H1 (cell line): ENCODE data around the gene C17orf113. TPM values are rescaled to one million over a fixed set of nuclear protein-coding genes. Genes with fewer than 3 reads are reported as not detected.
A peak's percentile ranks its signal among the peaks of the same experiment; 100 is the strongest.

Experiments
- CTCF ChIA-PET: fragments of 300-600 bp; sonication (Branson Sonifier 250); formaldehyde crosslinking; loops from one replicate; lab custom pipeline; 2021; ENCODE audit not compliant: partially characterized antibody; lab: Charles Lee
- POLR2A ChIA-PET: fragments of 300-600 bp; sonication (Branson Sonifier 250); formaldehyde crosslinking; loops from one replicate; lab custom pipeline; 2021; ENCODE audit warnings: inconsistent platforms; ENCODE audit not compliant: partially characterized antibody; lab: Charles Lee
- DNase-seq, 2 experiments: peaks; one replicate each; pipeline versions ENCODE4 v3.0.0 to v3.0.0-alpha.2; 2010 to 2022; ENCODE audit warnings: low spot score in 2 of 2, low read depth in 1 of 2, mixed read lengths in 1 of 2
- FAIRE-seq: peaks from 2 replicates; lab custom pipeline; 2011; peaks lifted over from hg19 to GRCh38; lab: Jason Lieb, UNC
- H2AFZ ChIP-seq: 2 replicates; pipeline ENCODE4 v1.8.1; 2012; ENCODE audit warnings: low read length, inconsistent platforms
- H2AK5ac ChIP-seq: 2 replicates; pipeline ENCODE4 v1.6.1; 2013; ENCODE audit warnings: low read depth, low read length
- H2BK120ac ChIP-seq: replicated peaks from 2 replicates; pipeline ENCODE3; 2013; ENCODE audit warnings: low read depth, low read length, inconsistent platforms
- H2BK12ac ChIP-seq: 2 replicates; pipeline ENCODE4 v1.6.1; 2013; ENCODE audit warnings: low read depth, low read length
- H2BK15ac ChIP-seq: 2 replicates; pipeline ENCODE4 v1.6.1; 2013; ENCODE audit warnings: low read length
- H2BK20ac ChIP-seq: 2 replicates; pipeline ENCODE4 v1.6.1; 2013; ENCODE audit warnings: low read length
- H2BK5ac ChIP-seq: 2 replicates; pipeline ENCODE4 v1.6.1; 2013; ENCODE audit warnings: low read depth, low read length
- H3K14ac ChIP-seq: 2 replicates; pipeline ENCODE4 v1.6.1; 2013; ENCODE audit warnings: inconsistent platforms; ENCODE audit not compliant: insufficient read length
- H3K18ac ChIP-seq: 2 replicates; pipeline ENCODE4 v1.6.1; 2013; ENCODE audit warnings: low read length; ENCODE audit errors: extremely low read depth
- H3K23ac ChIP-seq: 2 replicates; pipeline ENCODE4 v1.6.1; 2013; ENCODE audit warnings: inconsistent platforms; ENCODE audit not compliant: insufficient read length
- H3K23me2 ChIP-seq: 2 replicates; pipeline ENCODE4 v1.6.1; 2013; ENCODE audit warnings: low read depth, low read length
- H3K27ac ChIP-seq: 2 replicates; pipeline ENCODE4 v1.6.1; 2011; ENCODE audit warnings: low read depth, low read length, inconsistent platforms
- H3K27me3 ChIP-seq, 4 experiments: replicated peaks in 1 of 4; 1 replicate in 1 of 4; 2 replicates in 3 of 4; pipeline versions ENCODE4 v1.6.1 to v1.8.1; 2011 to 2013; ENCODE audit warnings: low read length in 3 of 4, mild to moderate bottlenecking in 3 of 4, inconsistent platforms in 2 of 4, mixed read lengths in 2 of 4, moderate library complexity in 1 of 4; ENCODE audit not compliant: control insufficient read depth in 3 of 4, insufficient read depth in 3 of 4; ENCODE audit errors: extremely low read depth in 1 of 4
- H3K36me3 ChIP-seq, 4 experiments: 2 replicates each; pipeline versions ENCODE4 v1.6.1 to v1.8.1; 2011 to 2013; ENCODE audit warnings: mild to moderate bottlenecking in 4 of 4, low read length in 3 of 4, moderate library complexity in 2 of 4, control low read depth in 1 of 4, inconsistent platforms in 1 of 4; ENCODE audit not compliant: insufficient read depth in 4 of 4, control insufficient read depth in 2 of 4
- H3K4ac ChIP-seq: replicated peaks from 2 replicates; pipeline ENCODE3; 2013; ENCODE audit warnings: low read length, low read depth, mixed read lengths, inconsistent platforms; ENCODE audit not compliant: insufficient read length
- H3K4me1 ChIP-seq, 4 experiments: replicated peaks in 1 of 4; 1 replicate in 1 of 4; 2 replicates in 3 of 4; pipeline versions ENCODE4 v1.6.1 to v1.8.1; 2011 to 2013; ENCODE audit warnings: low read length in 3 of 4, inconsistent platforms in 2 of 4, mixed read lengths in 1 of 4; ENCODE audit not compliant: insufficient read depth in 4 of 4, control insufficient read depth in 3 of 4
- H3K4me2 ChIP-seq, 2 experiments: 2 replicates each; pipeline versions ENCODE4 v1.6.1 to v1.8.1; 2011 to 2013; ENCODE audit warnings: low read depth in 2 of 2, low read length in 2 of 2, control low read depth in 1 of 2, inconsistent platforms in 1 of 2, mild to moderate bottlenecking in 1 of 2; ENCODE audit not compliant: insufficient read depth in 1 of 2
- H3K4me3 ChIP-seq, 4 experiments: fragments of 200-600, 300-600 bp in 1 of 4; sonication (generic), shearing (Covaris generic), sonication (Bioruptor Twin) in 1 of 4; 2 replicates each; pipeline versions ENCODE4 v1.5.1 to v1.8.1; 2011 to 2016; ENCODE audit warnings: low read length in 4 of 4, low read depth in 3 of 4, control low read depth in 2 of 4, inconsistent platforms in 2 of 4, mild to moderate bottlenecking in 2 of 4, mixed read lengths in 1 of 4, moderate library complexity in 1 of 4; ENCODE audit not compliant: insufficient read depth in 2 of 4; ENCODE audit errors: extremely low read depth in 1 of 4
- H3K56ac ChIP-seq: replicated peaks from 2 replicates; pipeline ENCODE3; 2013; ENCODE audit warnings: low read depth, mild to moderate bottlenecking, mixed read lengths, low read length, inconsistent platforms; ENCODE audit not compliant: insufficient read length
- H3K79me1 ChIP-seq: 2 replicates; pipeline ENCODE4 v1.6.1; 2013; ENCODE audit warnings: low read depth, low read length, control low read depth
- H3K79me2 ChIP-seq, 2 experiments: 2 replicates each; pipeline versions ENCODE4 v1.6.1 to v1.8.1; 2012 to 2013; ENCODE audit warnings: low read length in 2 of 2, mild to moderate bottlenecking in 2 of 2, inconsistent platforms in 1 of 2; ENCODE audit not compliant: insufficient read depth in 2 of 2, control insufficient read depth in 1 of 2
- H3K9ac ChIP-seq, 4 experiments: replicated peaks in 1 of 4; 1 replicate in 1 of 4; 2 replicates in 3 of 4; pipeline versions ENCODE4 v1.6.1 to v1.8.1; 2011 to 2013; ENCODE audit warnings: low read depth in 3 of 4, low read length in 3 of 4, control low read depth in 2 of 4, mild to moderate bottlenecking in 2 of 4, moderate library complexity in 2 of 4, inconsistent platforms in 1 of 4; ENCODE audit errors: extremely low read depth in 1 of 4
- H3K9me3 ChIP-seq, 2 experiments: 2 replicates each; pipeline versions ENCODE4 v1.6.1 to v1.8.1; 2012 to 2013; ENCODE audit warnings: mild to moderate bottlenecking in 2 of 2, moderate library complexity in 2 of 2, control low read depth in 1 of 2, inconsistent platforms in 1 of 2, low read depth in 1 of 2, low read length in 1 of 2, mixed read lengths in 1 of 2; ENCODE audit not compliant: insufficient read depth in 2 of 2
- H4K20me1 ChIP-seq, 2 experiments: replicated peaks in 1 of 2; 2 replicates each; pipeline versions ENCODE3 to v1.8.1; 2011 to 2013; ENCODE audit warnings: inconsistent platforms in 2 of 2, low read length in 2 of 2, mild to moderate bottlenecking in 1 of 2; ENCODE audit not compliant: insufficient read depth in 2 of 2, control insufficient read depth in 1 of 2
- H4K5ac ChIP-seq: 2 replicates; pipeline ENCODE4 v1.6.1; 2013; ENCODE audit warnings: low read length, low read depth, mixed read lengths, inconsistent platforms; ENCODE audit not compliant: insufficient read length
- H4K8ac ChIP-seq: 2 replicates; pipeline ENCODE4 v1.8.0; 2013; ENCODE audit warnings: mild to moderate bottlenecking, moderate library complexity, low read length, inconsistent platforms; ENCODE audit not compliant: insufficient read depth; ENCODE audit errors: extremely low read depth
- H4K91ac ChIP-seq: replicated peaks from 2 replicates; pipeline ENCODE3; 2013; ENCODE audit warnings: low read length, mixed read lengths, inconsistent platforms; ENCODE audit not compliant: insufficient read length
- HDAC2 ChIP-seq, 2 experiments: fragments of 300-600 bp in 1 of 2; sonication (generic) in 1 of 2; IDR thresholded peaks; 2 replicates each; pipeline ENCODE4 v1.6.1; 2011 to 2012; ENCODE audit warnings: low read depth in 2 of 2, low read length in 2 of 2, mild to moderate bottlenecking in 2 of 2, moderate library complexity in 2 of 2, borderline replicate concordance in 1 of 2, inconsistent platforms in 1 of 2
- NANOG ChIP-seq: IDR thresholded peaks from 2 replicates; pipeline ENCODE4 v1.6.1; 2011; ENCODE audit warnings: low read length, low read depth, mild to moderate bottlenecking, inconsistent platforms; ENCODE audit not compliant: insufficient read depth, poor library complexity, severe bottlenecking
- SP1 ChIP-seq: IDR thresholded peaks from 2 replicates; pipeline ENCODE4 v1.6.1; 2011; ENCODE audit warnings: low read depth, low read length
- WGBS, 2 experiments: shearing (Covaris generic) in 1 of 2; methylation state at CpG; one replicate each; pipeline versions ENCODE4 v1.1.6 to v1.1.7; 2013 to 2015; ENCODE audit warnings: low lambda C conversion rate in 2 of 2, mixed read lengths in 2 of 2, inconsistent platforms in 1 of 2, low coverage in 1 of 2, missing lambda C conversion rate in 1 of 2; ENCODE audit not compliant: insufficient replicate concordance in 2 of 2, insufficient coverage in 1 of 2, insufficient read length in 1 of 2; ENCODE audit errors: extremely low coverage in 1 of 2, missing lambda C conversion rate in 1 of 2; 5-methylcytosine and 5-hydroxymethylcytosine counted together
- polyA plus RNA-seq, 7 experiments: library from polyadenylated mRNA; depleted of rRNA in 3 of 7; stranded (reverse) in 5 of 7; unstranded in 2 of 7; fragments of >200 nt in 5 of 7; fragments of 200-250 nt in 2 of 7; gene quantifications; 1 replicate in 5 of 7; 2 replicates in 1 of 7; 4 replicates in 1 of 7; pipeline versions ENCODE4 v1.2.1 to v1.2.3, GENCODE V29; 2011 to 2013; ENCODE audit warnings: missing spikeins in 2 of 7, mixed read lengths in 2 of 7
- total RNA-seq: library from RNA; stranded (reverse); fragmentation: NEBNext Ultra II Directional; extraction: Animal tissue kit (Norgen Biotek cat#: 25700); gene quantifications from 2 replicates; pipeline ENCODE4 v1.2.1, GENCODE V29; 2021

C17orf113 gene
- total and polyA plus RNA-seq, 2 of the 8 experiments (the other 6 are each of a cell fraction or from before 2014, with no cell fraction given): 1.0 to 1.4 TPM

GRCh38 chr17:42010898-42011516 is 39.4 kb downstream of the C17orf113 start:
- ChIA-PET CTCF (interaction anchor here (1.3 to 12.0 kb wide), 4 partner anchors 10 to 43 kb away, joined by 3 to 112 read pairs (median 9); partner anchors contain the start of gene NKIRAS2), POLR2A (interaction anchor here (0.6 to 2.6 kb wide), 8 partner anchors 8 to 100 kb away, joined by 3 to 8 read pairs (median 3); partner anchors contain the start of genes ACLY, NKIRAS2 and ZNF385C)
- H2BK120ac ChIP-seq: no peak overlapping the region

More at GRCh38 chr17:42010898-42011516, 39.4 kb downstream of the C17orf113 start:
- no peak overlapping the region for H2BK20ac ChIP-seq
- no peak overlapping the region for H3K14ac ChIP-seq
- no peak overlapping the region for H3K23ac ChIP-seq
- H3K4me2 ChIP-seq: no peak overlapping the region
- peaks cover 2 to 8% of the 10 kb centered on the region in 2 experiments for H4K20me1 ChIP-seq
- H2BK12ac ChIP-seq: peak overlapping the region; percentile 80; the same call in 1 of the 2 replicates
- peaks cover 0 to 4% (median 0%) of the 10 kb centered on the region in 4 experiments; a peak in 1 of 8 replicates for H3K36me3 ChIP-seq
- FAIRE-seq: no peak
- H2AFZ ChIP-seq: no peak overlapping the region
- peak overlapping the region; percentile 64 for H3K27ac ChIP-seq
- H2BK15ac ChIP-seq: no peak overlapping the region
- no peaks in the 10 kb centered on the region for H3K27me3 ChIP-seq
- H3K9ac ChIP-seq: no peak overlapping the region
- H3K4ac ChIP-seq: no peak overlapping the region
- H3K79me1 ChIP-seq: no peaks in the 10 kb centered on the region; the same call in 1 of the 2 replicates
- TF ChIP-seq NANOG (peak; percentile 75), SP1 (0 out of 2 replicates have a peak, but pooled peaks have one; percentile 29), HDAC2 (IDR thresholded peaks at IDR 0.05; ENCODE audit: borderline replicate concordance in 1 of 2, low read depth in 2 of 2, low read length in 2 of 2) (no peak)
- H3K4me1 ChIP-seq: peaks cover 6 to 19% (median 12%) of the 10 kb centered on the region in 4 experiments
- 90% methylated on average over 3 of the region's 3 CpGs; no CpG with 5 or more reads in 1 of the 2 experiments for WGBS, 2 experiments
- H3K4me3 ChIP-seq: no peak overlapping the region
- no peak overlapping the region for H4K91ac ChIP-seq
- no peak overlapping the region for H4K8ac ChIP-seq
- H2AK5ac ChIP-seq: no peak overlapping the region; the same call in 1 of the 2 replicates
- no peak overlapping the region for H3K18ac ChIP-seq
- H3K56ac ChIP-seq: no peak overlapping the region
- no peaks in the 10 kb centered on the region for H3K9me3 ChIP-seq
- H3K79me2 ChIP-seq: peaks cover 50 to 98% of the 10 kb centered on the region in 2 experiments
- H2BK5ac ChIP-seq: no peak overlapping the region
- peaks cover under 1% of the 10 kb centered on the region; the same call in 1 of the 2 replicates for H3K23me2 ChIP-seq
- no peak for DNase-seq
- H4K5ac ChIP-seq: no peak overlapping the region
